CD4-positive, alpha-beta T cell treated with Interleukin-4 for 4 hours (primary cell): ENCODE measurements around the gene EFEMP2.
"Not testable (repeated sequence)": the region's sequence is repeated elsewhere in the genome, so short reads cannot be mapped to it uniquely, and the experiment has no call there.

Experiments
- DNase-seq: peaks from one replicate; pipeline ENCODE4 v3.0.0-alpha.2; 2020

Gene EFEMP2

GRCh38 chr11:65854161-65854592 is 18.4 kb downstream of the EFEMP2 start:
- DNase-seq: no peak

- DNase-seq: no peak
Measured at GRCh38 chr11:65853246-65853979, 19.2 kb downstream of the EFEMP2 start.

DNA sequence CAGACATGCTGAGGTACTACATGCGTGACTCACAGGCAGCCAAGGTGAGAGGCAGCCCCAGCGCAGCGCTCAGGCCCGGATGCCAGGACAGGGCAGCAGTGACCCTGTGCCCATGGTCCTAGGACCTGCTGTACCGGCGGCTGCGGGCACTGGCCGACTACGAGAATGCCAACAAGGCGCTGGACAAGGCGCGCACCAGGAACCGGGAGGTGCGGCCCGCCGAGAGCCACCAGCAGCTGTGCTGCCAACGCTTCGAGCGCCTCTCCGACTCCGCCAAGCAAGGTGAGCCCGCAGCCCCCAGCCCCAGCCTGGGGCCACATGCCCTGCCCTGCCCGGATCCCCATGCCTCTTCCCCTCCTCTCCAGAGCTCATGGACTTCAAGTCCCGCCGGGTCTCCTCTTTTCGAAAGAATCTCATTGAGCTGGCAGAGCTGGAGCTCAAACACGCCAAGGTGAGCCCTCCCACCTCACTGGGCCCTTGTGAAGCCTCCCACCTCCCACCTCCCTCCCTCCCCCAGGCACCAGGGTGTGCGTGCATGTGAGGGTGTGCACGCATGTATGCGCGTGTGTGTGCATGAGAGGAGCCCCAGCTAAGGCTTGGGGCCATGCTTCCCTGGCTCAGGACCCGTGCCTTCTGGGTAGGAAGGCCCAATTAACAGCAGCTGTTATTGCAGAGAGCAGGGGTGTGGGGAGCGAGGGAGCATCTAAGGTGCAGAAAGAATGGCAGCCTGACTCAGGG is 19.9 kb downstream of the EFEMP2 start:
- no peak for DNase-seq

GRCh38 chr11:65851811-65852507 is 20.6 kb downstream of the EFEMP2 start:
- DNase-seq: no peak

DNA sequence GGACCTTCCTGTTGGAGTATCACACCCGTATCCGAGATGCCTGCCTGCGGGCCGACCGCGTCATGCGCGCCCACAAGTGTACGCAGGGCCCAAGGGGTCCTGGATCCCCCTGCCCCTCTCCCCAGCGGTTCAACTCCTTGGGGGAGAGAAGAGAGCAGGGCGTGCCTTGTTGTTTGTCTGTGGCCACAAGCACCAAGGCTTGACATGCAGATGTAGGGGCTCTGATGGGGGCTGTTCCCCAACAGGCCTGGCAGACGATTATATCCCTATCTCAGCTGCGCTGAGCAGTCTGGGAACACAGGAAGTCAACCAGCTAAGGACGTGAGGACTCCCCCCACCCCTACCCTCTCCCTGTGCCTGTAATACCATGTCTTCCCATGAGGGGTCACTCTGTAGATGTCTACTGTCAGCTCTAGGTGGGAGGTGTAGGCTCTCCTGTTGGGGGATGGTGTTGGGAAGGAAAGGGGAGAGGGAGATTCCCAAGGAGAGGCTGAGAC is 21.5 kb downstream of the EFEMP2 start:
- no peak for DNase-seq

DNA sequence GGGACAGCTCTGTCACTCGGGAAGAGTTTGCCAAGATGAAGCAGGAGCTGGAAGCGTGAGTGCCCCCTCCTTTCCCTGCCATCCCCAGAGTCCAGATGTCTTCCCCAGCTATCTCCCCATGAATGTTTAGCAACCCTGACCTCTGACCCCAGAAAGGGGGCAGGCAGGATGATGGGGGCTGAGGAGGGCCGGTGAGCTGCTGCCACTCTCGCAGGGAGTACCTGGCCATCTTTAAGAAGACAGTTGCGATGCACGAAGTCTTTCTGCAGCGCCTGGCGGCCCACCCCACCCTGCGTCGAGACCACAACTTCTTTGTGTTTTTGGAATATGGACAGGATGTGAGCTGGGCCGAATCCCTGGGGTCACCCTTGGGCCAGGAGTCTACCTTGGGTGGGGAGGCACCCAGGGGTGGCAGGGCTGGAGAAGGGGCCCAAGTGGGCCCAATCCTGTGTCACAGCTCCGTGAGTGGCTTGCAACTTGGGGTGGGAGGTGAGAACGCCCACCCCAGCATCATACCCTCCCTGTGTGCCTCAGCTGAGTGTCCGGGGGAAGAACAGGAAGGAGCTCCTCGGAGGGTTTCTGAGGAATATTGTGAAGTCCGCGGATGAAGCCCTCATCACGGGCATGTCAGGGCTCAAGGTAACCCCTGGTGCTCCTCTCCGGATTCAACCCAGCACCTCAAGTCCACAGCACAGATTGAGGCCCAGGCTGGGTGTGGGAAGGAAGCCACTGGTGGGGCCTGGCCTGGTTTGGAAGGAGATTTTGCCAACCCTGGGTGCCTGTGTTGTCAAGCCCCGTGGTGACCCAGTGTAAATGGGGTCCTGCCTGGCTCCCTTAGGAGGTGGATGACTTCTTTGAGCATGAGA is 22.1 kb downstream of the EFEMP2 start:
- DNase-seq: no peak

DNA sequence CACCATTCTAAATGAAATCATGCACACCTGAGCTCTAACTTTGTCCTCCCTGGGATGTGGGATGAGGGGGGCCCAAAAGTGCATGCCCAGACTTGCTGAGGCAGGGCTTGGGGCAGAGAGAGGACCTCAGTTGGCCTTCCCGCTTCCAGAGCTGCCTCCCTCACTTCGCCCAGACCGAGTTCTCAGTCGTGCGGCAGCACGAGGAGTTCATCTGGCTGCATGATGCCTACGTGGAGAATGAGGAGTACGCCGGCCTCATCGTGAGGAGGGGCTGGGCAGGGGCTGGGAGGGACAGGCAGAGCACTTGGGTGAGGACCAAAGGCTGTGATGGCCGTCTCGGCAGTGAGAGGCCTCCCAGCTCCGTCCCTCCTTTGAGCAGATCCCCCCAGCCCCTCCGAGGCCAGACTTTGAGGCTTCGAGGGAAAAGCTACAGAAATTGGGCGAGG is 22.8 kb downstream of the EFEMP2 start:
- no peak for DNase-seq

- no peak for DNase-seq
Measured at GRCh38 chr11:65849366-65849765, 23.2 kb downstream of the EFEMP2 start.

- DNase-seq: not testable (repeated sequence)
Measured at GRCh38 chr11:65848693-65849092, 23.9 kb downstream of the EFEMP2 start.

DNA sequence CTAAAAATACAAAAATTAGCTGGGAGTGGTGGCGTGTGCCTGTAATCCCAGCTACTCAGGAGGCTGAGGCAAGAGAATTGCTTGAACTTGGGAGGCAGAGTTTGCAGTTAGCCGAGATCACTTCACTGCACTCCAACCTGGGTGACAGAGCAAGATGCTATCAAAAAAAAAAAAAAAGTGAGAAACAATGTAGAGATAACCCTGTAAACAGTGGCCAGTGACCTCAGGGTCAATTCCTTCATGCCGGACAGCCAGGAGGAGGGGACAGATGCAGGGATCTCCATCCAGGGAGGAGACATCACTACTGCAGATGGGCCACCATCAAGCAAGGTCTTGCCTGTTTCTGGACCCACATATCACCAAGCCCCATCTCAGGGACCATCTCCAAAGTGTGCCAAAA is 24.9 kb downstream of the EFEMP2 start:
- no peak for DNase-seq

DNA sequence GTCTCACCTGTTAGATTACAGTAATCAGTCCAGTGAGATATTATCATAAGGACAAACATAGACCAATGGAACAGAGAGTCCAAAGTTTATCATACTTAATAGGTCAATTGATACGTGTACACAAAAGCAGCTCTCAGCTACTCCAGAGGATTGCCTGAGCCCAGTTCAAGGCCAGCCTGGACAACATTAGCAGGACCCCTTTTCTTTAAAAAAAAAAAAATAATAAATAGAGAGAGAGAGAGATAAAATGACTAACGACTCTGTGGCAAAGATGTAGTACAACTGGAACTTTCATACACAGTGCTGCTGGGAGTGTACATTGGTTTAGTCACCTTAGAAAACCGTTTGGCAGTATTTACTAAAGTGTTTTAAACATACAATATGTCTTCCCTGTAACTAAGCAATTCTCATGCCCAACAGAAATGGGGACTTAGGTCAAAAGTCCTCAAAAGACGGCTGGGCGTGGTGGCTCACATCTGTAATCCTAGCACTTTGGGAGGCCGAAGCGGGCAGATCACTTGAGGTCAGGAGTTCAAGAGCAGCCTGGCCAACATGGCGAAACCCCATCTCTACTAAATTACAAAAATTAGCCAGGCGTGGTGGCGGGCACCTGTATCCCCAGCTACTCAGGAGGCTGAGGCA is 28.2 kb downstream of the EFEMP2 start:
- no peak for DNase-seq

DNA sequence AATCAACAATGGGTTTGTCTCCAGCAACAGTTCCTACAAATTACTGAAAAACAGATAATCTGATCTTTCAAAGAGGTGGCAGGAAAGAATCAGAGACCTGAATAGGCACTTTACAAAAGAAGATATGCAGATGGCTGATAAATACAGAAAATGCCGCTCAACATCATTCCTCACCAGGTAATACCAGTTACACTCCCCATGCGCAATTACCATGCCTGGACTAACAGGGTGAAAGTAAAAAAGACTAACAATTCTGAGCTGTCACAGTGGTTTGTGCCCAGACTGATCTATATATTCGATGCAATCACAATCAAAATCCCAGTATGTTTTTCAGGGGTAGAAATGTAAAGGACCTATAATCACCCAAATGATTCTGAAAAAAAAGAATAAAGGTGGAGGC is 28.8 kb downstream of the EFEMP2 start:
- no peak for DNase-seq

DNA sequence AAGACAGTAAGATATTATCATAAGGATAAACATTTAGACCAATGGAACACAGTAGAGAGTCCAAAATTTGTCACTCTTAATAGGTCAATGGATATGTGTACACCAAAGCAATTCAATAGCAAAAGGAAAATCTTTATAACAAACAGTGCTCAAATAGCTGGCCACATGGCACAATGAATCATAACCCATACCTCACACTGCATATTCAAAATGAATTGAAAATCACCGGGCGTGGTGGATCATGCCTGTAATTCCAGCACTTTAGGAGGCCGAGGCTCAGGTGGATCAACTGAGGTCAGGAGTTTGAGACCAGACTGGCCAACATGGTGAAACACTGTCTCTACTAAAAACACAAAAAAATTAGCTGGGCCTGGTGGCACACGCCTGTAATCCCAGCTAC is 30.5 kb downstream of the EFEMP2 start:
- no peak for DNase-seq

- no peak for DNase-seq
Measured at GRCh38 chr11:65834202-65834601, 38.4 kb downstream of the EFEMP2 start.

- peak; percentile 92 for DNase-seq
Measured at GRCh38 chr11:65833297-65834030, 39.1 kb downstream of the EFEMP2 start, which contains the start of gene SNX32. TSS of gene SNX32 (plus strand) at chr11:65833963. CDS start at chr11:65834066, 103 bp downstream.

GRCh38 chr11:65832231-65832630 is 40.4 kb downstream of the EFEMP2 start:
- DNase-seq: not testable (repeated sequence)

DNA sequence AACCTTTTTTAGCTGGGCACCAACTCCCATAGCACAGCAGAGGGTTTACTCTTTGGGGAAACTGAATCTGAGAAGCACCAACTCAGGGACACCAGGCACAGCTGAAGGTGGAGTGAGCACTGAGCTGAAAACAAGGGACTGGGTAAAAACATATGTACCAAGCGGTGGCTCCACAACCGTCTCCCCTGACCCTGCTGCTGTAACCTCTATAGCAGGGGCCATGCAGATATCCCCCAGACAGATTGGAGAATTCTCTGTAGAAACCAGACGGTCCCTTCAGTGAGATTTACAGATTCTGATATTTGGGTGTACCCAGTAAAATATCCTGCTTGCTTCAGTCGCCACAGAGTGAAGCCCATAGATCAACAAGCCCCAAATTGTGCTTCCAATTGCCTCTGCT is 43.1 kb downstream of the EFEMP2 start:
- DNase-seq: no peak

DNA sequence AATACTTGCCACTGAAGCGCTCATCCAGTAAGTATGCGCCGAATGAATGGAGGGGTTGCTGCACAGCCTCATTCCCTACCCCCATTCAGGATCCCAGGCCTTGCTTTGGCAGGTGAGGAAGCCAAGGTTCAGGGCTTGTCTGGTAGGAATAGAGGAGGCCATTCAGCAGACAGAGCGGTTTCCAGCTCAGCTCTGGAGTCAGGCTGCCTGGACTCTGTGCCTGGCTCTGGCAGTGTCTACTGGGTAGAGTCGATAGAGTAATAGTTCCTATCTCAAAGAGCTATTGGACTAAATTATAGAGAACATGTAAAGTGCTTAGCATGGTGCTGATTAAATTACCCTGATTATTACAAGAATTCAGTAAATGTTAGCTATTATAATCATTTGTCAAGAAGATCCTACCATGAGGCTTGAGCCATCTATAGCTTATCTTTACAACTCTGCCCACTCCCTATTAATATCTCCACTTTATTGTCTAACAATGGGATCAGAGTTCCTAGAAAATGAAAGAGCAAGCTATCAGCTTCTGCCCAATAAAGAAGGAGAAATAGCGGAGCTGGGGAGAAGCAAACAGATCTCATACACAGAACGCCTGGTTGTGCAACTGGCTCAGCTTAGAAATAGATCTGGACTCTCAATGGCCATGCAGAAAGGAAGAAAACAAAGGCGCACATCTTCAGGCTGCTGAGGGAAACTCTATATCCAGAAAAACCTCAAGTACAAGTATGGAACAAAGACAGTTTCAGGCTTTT is 45.4 kb downstream of the EFEMP2 start:
- DNase-seq: no peak

GRCh38 chr11:65822776-65823528 is 49.6 kb downstream of the EFEMP2 start:
- no peak for DNase-seq

DNA sequence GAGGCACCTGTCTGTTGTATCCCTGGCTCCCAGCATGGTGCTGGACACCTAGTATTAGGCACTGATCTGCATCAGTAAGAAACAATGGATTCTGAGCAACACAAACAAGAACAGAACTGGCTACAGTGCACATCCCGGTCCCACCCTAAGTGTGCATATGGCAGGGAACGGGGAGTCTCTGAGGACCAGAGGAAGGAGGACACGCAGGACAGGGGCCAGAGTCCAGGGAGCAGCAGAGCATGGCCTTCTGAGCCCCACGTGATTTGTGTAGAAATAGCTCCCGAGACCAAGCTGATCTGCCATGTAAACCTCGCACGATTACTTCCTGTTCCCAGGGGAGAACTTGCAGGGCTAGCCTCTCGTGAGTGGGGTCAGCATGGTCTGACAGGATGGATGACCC is 51.5 kb downstream of the EFEMP2 start:
- no peak for DNase-seq
